Umbilical cord (tissue), 2 donors: Measurements from ENCODE around the gene ZNF77. TPM values are rescaled to one million over a fixed set of nuclear protein-coding genes. Genes with fewer than 3 reads are reported as not detected.
A peak's percentile ranks its signal among the peaks of the same experiment; 100 is the strongest.
"Not testable (repeated sequence)": the region's sequence is repeated elsewhere in the genome, so short reads cannot be mapped to it uniquely, and the experiment has no call there.

ENCODE experiments used
- DNase-seq: peaks from one replicate; pipeline ENCODE4 v3.0.0-alpha.2; 2015; ENCODE audit warnings: low spot score
- total RNA-seq: library from RNA; depleted of rRNA; stranded (reverse); fragments of >200 nt; gene quantifications from one replicate; pipeline ENCODE4 v1.2.3, GENCODE V29; 2014; ENCODE audit warnings: low replicate concordance; ENCODE audit not compliant: insufficient read depth

ZNF77 gene
- total RNA-seq, 1 donor from 2014 or later: 3.4 TPM

GRCh38 chr19:2917275-2918184 lies 27.2 kb downstream of the ZNF77 start:
- DNase-seq: no peak

DNA sequence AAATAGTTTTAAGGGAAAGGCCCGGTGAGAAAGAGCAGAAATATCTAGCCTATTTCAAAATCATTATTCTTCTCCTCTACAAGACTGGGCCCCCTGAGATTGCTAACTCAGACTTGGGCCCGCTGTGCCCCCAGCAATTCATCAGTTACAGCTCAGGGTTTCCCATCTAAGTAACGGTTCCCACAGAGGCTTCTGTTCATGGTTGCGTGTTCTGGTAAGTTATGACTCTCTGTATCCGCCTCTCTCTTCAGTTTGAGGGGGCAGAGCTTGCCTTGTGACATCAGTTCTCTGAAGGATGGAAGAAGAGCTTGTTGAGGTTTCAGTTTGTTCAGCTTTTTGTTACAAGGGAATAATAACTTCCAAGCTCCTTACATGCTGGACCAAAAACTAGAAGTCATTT lies 32.5 kb downstream of the ZNF77 start:
- DNase-seq: no peak

DNA sequence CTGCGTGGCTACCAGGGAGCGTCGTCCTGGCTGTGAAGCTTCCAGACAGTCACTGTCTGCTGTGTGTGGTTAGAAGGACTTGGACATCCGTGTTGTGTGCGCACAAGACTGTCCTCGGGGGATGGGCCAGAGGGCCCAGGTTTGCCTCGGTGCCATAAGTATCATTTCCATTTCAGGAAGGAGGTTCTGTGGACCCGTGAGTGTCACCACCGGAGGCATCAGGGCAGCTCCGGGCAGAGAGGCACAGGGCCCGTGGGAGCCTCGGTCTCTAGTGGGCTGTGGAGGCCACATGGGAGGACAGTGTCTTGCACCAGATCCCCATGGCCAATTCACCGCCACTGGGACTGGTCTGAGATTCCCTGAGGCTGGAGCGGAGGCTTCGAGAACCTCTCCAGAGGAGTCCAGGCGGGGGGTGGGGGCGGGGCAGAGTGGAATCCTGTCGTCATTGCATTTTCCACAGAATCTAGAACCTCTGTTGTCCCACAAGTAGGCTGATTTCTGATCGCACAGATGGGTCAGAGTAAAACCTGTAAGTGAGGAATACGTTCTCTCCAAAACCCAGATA lies 38.1 kb downstream of the ZNF77 start:
- no peak for DNase-seq

GRCh38 chr19:2905918-2906519 lies 38.8 kb downstream of the ZNF77 start:
- no peak for DNase-seq

DNA sequence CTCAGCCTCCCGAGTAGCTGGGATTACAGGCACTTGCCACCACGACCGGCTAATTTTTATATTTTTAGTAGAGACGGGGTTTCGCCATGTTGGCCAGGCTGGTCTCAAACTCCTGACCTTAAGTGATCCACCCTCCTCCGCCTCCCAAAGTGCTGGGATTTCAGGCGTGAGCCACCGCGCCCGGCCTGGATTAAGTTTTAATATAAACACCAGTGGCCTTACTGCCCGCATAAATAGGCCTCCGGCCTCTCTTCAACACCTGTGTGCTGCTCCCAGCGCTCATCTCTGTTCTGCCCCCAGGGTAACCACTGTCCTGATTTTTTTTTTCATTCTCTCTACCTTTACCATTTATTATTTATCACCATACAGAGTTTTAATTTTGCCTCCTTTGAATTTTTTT lies 41.4 kb downstream of the ZNF77 start:
- DNase-seq: not testable (repeated sequence)

- no peak for DNase-seq
Observed at GRCh38 chr19:2902590-2903218, 42.1 kb downstream of the ZNF77 start.

GRCh38 chr19:2900296-2901252 lies 44.2 kb downstream of the ZNF77 start, which contains the start of gene ZNF57:
Gene ZNF57, plus strand, starts transcription at chr19:2900928. Its CDS starts 118 bp downstream, at chr19:2901046.
- peak; percentile 99 for DNase-seq

- no peak for DNase-seq
Observed at GRCh38 chr19:2896694-2897093, 48.1 kb downstream of the ZNF77 start.

DNA sequence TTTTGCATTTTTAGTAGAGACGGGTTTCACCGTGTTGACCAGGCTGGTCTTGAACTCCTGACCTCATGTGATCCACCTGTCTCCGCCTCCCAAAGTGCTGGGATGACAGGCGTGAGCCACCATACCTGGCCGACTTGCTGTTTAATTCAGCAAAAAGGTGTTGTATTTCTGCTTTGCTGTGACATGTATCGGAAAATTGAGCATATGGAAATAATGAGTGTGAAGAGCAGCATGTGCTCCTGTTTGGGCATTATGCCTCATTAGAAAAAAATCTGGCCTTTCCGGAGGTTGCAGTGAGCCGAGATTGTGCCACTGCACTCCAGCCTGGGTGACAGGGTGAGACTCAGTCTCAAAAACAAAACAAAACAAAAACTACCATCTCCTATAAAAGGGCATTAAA lies 54.2 kb downstream of the ZNF77 start:
- DNase-seq: not testable (repeated sequence)

- DNase-seq: no peak
Observed at GRCh38 chr19:2888731-2889224, 56.0 kb downstream of the ZNF77 start.

- peak; percentile 64 for DNase-seq
Observed at GRCh38 chr19:2887391-2887914, 57.3 kb downstream of the ZNF77 start.

- no peak for DNase-seq
Observed at GRCh38 chr19:2885736-2886135, 59.0 kb downstream of the ZNF77 start.

GRCh38 chr19:2883686-2884439 lies 60.9 kb downstream of the ZNF77 start:
- DNase-seq: no peak

Other genes with a start within 250 kb of the ZNF77 start
- 0.48 TPM for gene GNG7, start 242.3 kb downstream of the ZNF77 start, total RNA-seq
- 8.2 TPM for gene DIRAS1, start 223.6 kb downstream of the ZNF77 start, total RNA-seq
- gene SLC39A3, start 205.0 kb downstream of the ZNF77 start, total RNA-seq: 18.3 TPM
- 21.4 TPM for gene SGTA, start 161.7 kb downstream of the ZNF77 start, total RNA-seq
- 31.8 TPM for gene THOP1, start 159.5 kb downstream of the ZNF77 start, total RNA-seq
- gene ZNF554, start 125.1 kb downstream of the ZNF77 start, total RNA-seq: 7.0 TPM
- 7.0 TPM for gene ZNF555, start 103.5 kb downstream of the ZNF77 start, total RNA-seq
- gene ZNF556, start 77.6 kb downstream of the ZNF77 start, total RNA-seq: 0.96 TPM
- gene ZNF57, start 44.0 kb downstream of the ZNF77 start, total RNA-seq: 2.6 TPM
- 7.5 TPM for gene TLE6, start 32.6 kb upstream of the ZNF77 start, total RNA-seq
- gene TLE2, start 84.3 kb upstream of the ZNF77 start, total RNA-seq: 12.3 TPM
- gene TLE5, start 117.5 kb upstream of the ZNF77 start, total RNA-seq: 41.4 TPM
- 40.4 TPM for gene GNA11, start 149.4 kb upstream of the ZNF77 start, total RNA-seq
- gene GNA15, start 191.1 kb upstream of the ZNF77 start, total RNA-seq: 20.5 TPM
- 1.7 TPM for gene S1PR4, start 233.8 kb upstream of the ZNF77 start, total RNA-seq
- gene NCLN, start 241.0 kb upstream of the ZNF77 start, total RNA-seq: 9.4 TPM